ENCODE measurements around the gene COL28A1. TPM values are rescaled to one million over a fixed set of nuclear protein-coding genes. Genes with fewer than 3 reads are reported as not detected.

The COL28A1 gene
- total RNA-seq, 1 donor: 0.36 TPM

DNA sequence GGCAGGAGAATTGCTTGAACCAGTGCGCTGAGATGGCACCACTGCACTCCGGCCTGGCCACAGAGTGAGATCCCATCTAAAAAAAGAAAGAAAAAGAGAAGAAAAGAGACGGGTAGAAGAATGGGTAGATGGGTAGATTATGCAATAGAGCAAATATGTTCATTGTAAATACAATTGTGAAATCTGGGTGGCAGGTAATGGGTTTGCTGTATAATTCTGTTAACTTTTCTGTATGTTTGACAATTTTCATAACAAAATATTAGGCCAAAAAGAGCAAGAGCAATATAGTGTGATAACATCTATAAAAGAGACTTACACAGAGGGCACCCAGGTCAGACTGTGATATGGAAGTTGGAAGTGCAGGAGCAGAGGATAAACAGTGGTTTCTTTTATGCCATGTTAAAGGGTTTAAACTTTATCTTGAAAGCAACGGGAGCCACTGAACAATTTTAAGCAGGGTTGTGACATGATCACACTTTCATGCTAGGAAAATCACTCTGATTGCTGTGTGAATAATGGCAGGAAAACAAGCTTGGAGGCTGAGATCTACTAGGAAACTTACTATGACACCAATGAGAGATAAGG, 6.7 kb upstream of the COL28A1 start:
- no peak overlapping the region for H3K4me3 ChIP-seq (ENCODE audit: insufficient read depth, low read length)
- no peaks in the 10 kb centered on the region for H3K79me2 ChIP-seq (ENCODE audit: insufficient read depth, low read length)
- no peaks in the 10 kb centered on the region for H3K36me3 ChIP-seq (ENCODE audit: insufficient read depth, low read length)
- no peaks in the 10 kb centered on the region for H3K9me3 ChIP-seq (ENCODE audit: low read depth, low read length)
- peaks cover 3% of the 10 kb centered on the region for H3K4me1 ChIP-seq (ENCODE audit: insufficient read depth, low read length)
- no peak overlapping the region for H3K27ac ChIP-seq (ENCODE audit: low read depth, low read length)
- no peak overlapping the region for H3K4me2 ChIP-seq (ENCODE audit: insufficient read depth, low read length)
- TF ChIP-seq, protein P1, sequence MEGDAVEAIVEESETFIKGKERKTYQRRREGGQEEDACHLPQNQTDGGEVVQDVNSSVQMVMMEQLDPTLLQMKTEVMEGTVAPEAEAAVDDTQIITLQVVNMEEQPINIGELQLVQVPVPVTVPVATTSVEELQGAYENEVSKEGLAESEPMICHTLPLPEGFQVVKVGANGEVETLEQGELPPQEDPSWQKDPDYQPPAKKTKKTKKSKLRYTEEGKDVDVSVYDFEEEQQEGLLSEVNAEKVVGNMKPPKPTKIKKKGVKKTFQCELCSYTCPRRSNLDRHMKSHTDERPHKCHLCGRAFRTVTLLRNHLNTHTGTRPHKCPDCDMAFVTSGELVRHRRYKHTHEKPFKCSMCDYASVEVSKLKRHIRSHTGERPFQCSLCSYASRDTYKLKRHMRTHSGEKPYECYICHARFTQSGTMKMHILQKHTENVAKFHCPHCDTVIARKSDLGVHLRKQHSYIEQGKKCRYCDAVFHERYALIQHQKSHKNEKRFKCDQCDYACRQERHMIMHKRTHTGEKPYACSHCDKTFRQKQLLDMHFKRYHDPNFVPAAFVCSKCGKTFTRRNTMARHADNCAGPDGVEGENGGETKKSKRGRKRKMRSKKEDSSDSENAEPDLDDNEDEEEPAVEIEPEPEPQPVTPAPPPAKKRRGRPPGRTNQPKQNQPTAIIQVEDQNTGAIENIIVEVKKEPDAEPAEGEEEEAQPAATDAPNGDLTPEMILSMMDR (IDR thresholded peaks at IDR 0.05; ENCODE audit: extremely low read depth, low read depth, low read length): no peak
- H4K20me1 ChIP-seq (ENCODE audit: insufficient read depth, low read length): no peaks in the 10 kb centered on the region
- no peaks in the 10 kb centered on the region for H3K27me3 ChIP-seq (ENCODE audit: insufficient read depth, low read length)
- no peak for DNase-seq (ENCODE audit: insufficient read length, low spot score, missing footprints)
- peak overlapping the region; percentile 18 for H2AFZ ChIP-seq (ENCODE audit: low read length)

DNA sequence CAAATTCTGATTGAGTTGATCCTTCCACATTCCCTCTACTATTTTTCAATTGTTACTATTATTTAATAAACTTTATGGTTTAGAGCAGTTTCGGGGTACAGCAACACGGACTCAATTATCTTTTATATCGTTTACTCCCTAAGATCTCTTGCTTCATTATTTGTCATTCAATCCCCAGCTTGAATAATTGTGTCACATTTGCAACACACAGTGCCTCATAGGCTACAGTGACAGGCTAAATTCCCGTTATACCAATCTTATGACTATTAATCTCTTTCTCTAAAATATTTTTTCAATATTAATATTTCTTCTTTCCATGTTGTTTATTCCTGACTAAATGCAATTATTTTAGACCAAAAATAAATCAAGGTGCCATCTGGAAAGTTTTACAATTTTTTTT, 4.0 kb upstream of the COL28A1 start:
- Histone ChIP-seq H3K27me3 (ENCODE audit: insufficient read depth, low read length) (no peaks in the 10 kb centered on the region), H3K4me1 (ENCODE audit: insufficient read depth, low read length) (peaks cover 3% of the 10 kb centered on the region), H3K36me3 (ENCODE audit: insufficient read depth, low read length) (no peaks in the 10 kb centered on the region), H3K79me2 (ENCODE audit: insufficient read depth, low read length) (no peaks in the 10 kb centered on the region), H3K4me3 (ENCODE audit: insufficient read depth, low read length) (no peak overlapping the region), H2AFZ (ENCODE audit: low read length) (no peak overlapping the region), H4K20me1 (ENCODE audit: insufficient read depth, low read length) (no peaks in the 10 kb centered on the region), H3K27ac (ENCODE audit: low read depth, low read length) (no peak overlapping the region), H3K9me3 (ENCODE audit: low read depth, low read length) (no peaks in the 10 kb centered on the region), H3K4me2 (ENCODE audit: insufficient read depth, low read length) (no peak overlapping the region)
- TF ChIP-seq, protein P1 (IDR thresholded peaks at IDR 0.05; ENCODE audit: extremely low read depth, low read depth, low read length): no peak
- no peak for DNase-seq (ENCODE audit: insufficient read length, low spot score, missing footprints)

DNA sequence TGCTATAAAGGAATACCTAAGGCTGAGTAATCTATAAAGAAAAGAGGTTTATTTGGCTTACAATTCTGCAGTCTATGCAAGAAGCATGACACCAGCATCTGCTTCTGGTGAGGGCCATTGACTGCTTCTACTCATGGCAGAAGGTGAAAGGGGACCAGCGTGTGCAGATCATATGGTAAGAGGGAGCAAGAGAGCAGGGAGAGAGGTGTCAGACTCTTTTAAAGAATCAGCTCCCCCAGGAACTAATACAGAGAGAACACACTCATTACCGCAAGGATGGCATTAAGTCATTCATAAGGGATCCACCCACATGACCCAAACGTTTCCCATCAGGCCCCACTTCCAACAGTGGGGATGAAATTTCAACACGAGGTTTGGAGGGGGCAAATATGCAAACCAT, 3.5 kb upstream of the COL28A1 start:
- peaks cover 3% of the 10 kb centered on the region for H3K4me1 ChIP-seq (ENCODE audit: insufficient read depth, low read length)
- H3K9me3 ChIP-seq (ENCODE audit: low read depth, low read length): no peaks in the 10 kb centered on the region
- no peaks in the 10 kb centered on the region for H3K27me3 ChIP-seq (ENCODE audit: insufficient read depth, low read length)
- H3K79me2 ChIP-seq (ENCODE audit: insufficient read depth, low read length): no peaks in the 10 kb centered on the region
- H3K36me3 ChIP-seq (ENCODE audit: insufficient read depth, low read length): no peaks in the 10 kb centered on the region
- DNase-seq (ENCODE audit: insufficient read length, low spot score, missing footprints): no peak
- H3K4me2 ChIP-seq (ENCODE audit: insufficient read depth, low read length): no peak overlapping the region
- H3K27ac ChIP-seq (ENCODE audit: low read depth, low read length): no peak overlapping the region
- peak overlapping the region; percentile 12 for H2AFZ ChIP-seq (ENCODE audit: low read length)
- no peak overlapping the region for H3K4me3 ChIP-seq (ENCODE audit: insufficient read depth, low read length)
- TF ChIP-seq, protein P1 (IDR thresholded peaks at IDR 0.05; ENCODE audit: extremely low read depth, low read depth, low read length): no peak
- H4K20me1 ChIP-seq (ENCODE audit: insufficient read depth, low read length): no peaks in the 10 kb centered on the region

DNA sequence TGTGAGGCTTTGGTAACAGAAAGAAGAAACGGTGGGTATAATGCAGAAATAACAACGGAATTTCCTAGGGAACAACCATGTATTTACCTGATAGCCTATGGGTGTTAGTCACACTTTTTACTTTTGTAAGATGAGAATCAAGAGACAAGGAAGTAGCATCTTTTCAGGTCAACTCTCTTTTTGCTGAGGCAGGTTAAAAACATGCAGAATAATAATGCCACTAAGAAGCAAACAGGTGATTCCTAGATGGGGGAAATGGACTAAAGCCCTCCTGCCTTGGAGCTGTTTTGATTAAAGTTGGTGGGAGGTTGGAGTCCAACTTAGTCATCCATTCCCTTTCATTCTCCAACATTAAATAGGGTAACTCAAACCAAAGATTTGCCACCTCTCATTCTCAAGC, 2.0 kb upstream of the COL28A1 start:
- H3K4me1 ChIP-seq (ENCODE audit: insufficient read depth, low read length): peaks cover 3% of the 10 kb centered on the region
- no peak overlapping the region for H3K27ac ChIP-seq (ENCODE audit: low read depth, low read length)
- H3K27me3 ChIP-seq (ENCODE audit: insufficient read depth, low read length): no peaks in the 10 kb centered on the region
- no peaks in the 10 kb centered on the region for H3K36me3 ChIP-seq (ENCODE audit: insufficient read depth, low read length)
- no peaks in the 10 kb centered on the region for H4K20me1 ChIP-seq (ENCODE audit: insufficient read depth, low read length)
- no peak for DNase-seq (ENCODE audit: insufficient read length, low spot score, missing footprints)
- no peaks in the 10 kb centered on the region for H3K9me3 ChIP-seq (ENCODE audit: low read depth, low read length)
- TF ChIP-seq, protein P1 (IDR thresholded peaks at IDR 0.05; ENCODE audit: extremely low read depth, low read depth, low read length): no peak
- H2AFZ ChIP-seq (ENCODE audit: low read length): no peak overlapping the region
- H3K4me3 ChIP-seq (ENCODE audit: insufficient read depth, low read length): no peak overlapping the region
- no peak overlapping the region for H3K4me2 ChIP-seq (ENCODE audit: insufficient read depth, low read length)
- H3K79me2 ChIP-seq (ENCODE audit: insufficient read depth, low read length): no peaks in the 10 kb centered on the region
